Measurements from ENCODE around the gene ISYNA1. TPM values are rescaled to one million over a fixed set of nuclear protein-coding genes. Genes with fewer than 3 reads are reported as not detected.

Gene ISYNA1
- total and polyA plus RNA-seq, 12 donors, result 3.2 to 313 (median 78.7) TPM

GRCh38 chr19:18427080-18427742 lies 10.7 kb downstream of the ISYNA1 start:
- TF ChIP-seq CTCF (IDR thresholded peaks at IDR 0.05) (no peak), POLR2A (IDR thresholded peaks at IDR 0.05) (no peak)
- intact Hi-C loops (cut with DNase I), result no loop called here
- DNase-seq, result peak in 2 of 7 donors; percentile 32 to 40
- Histone ChIP-seq H3K4me3 (no peak overlapping the region), H3K27me3 (no peaks in the 10 kb centered on the region), H3K36me3 (replicated peaks in 1 of 2) (no peaks in the 10 kb centered on the region), H3K4me1 (replicated peaks in 1 of 2) (peaks cover 20 to 39% of the 10 kb centered on the region in 2 donors), H3K9me3 (replicated peaks in 1 of 3) (no peaks in the 10 kb centered on the region), H3K27ac (peak overlapping the region in 2 of 5 donors; percentile 38 to 53)
- WGBS, 4 donors, result 71 to 93% (median 75%) methylated on average over 9 to 16 of the region's 16 CpGs

GRCh38 chr19:18426416-18426767 lies 11.5 kb downstream of the ISYNA1 start:
- Histone ChIP-seq H3K27me3 (no peaks in the 10 kb centered on the region), H3K4me3 (no peak overlapping the region), H3K27ac (peak overlapping the region in 2 of 5 donors; percentile 53 to 63), H3K4me1 (replicated peaks in 1 of 2) (peaks cover 20 to 39% of the 10 kb centered on the region in 2 donors), H3K9me3 (replicated peaks in 1 of 3) (no peaks in the 10 kb centered on the region), H3K36me3 (replicated peaks in 1 of 2) (no peaks in the 10 kb centered on the region)
- intact Hi-C loops (cut with DNase I), result no loop called here
- no peak for TF ChIP-seq CTCF (IDR thresholded peaks at IDR 0.05)
- TF ChIP-seq POLR2A (IDR thresholded peaks at IDR 0.05), result no peak
- WGBS, 4 donors, result 74 to 83% (median 81%) methylated on average over 2 to 8 of the region's 8 CpGs; no CpG with 5 or more reads in 1 of the 4 donors
- DNase-seq, result peak in 2 of 7 donors; percentile 30 to 31

GRCh38 chr19:18425515-18426415 lies 12.2 kb downstream of the ISYNA1 start:
- TF ChIP-seq POLR2A (IDR thresholded peaks at IDR 0.05), result no peak
- peak in 3 of 6 experiments; percentile 7 to 21 (median 15) for TF ChIP-seq CTCF (IDR thresholded peaks at IDR 0.05)
- no peaks in the 10 kb centered on the region for H3K27me3 ChIP-seq
- no peaks in the 10 kb centered on the region for H3K36me3 ChIP-seq (replicated peaks in 1 of 2)
- H3K4me1 ChIP-seq (replicated peaks in 1 of 2), result peaks cover 20 to 42% of the 10 kb centered on the region in 2 donors
- no peak overlapping the region for H3K4me3 ChIP-seq
- no peaks in the 10 kb centered on the region for H3K9me3 ChIP-seq (replicated peaks in 1 of 3)
- H3K27ac ChIP-seq, result peak overlapping the region in 2 of 5 donors; percentile 53 to 63
- intact Hi-C loops (cut with DNase I), result no loop called here
- DNase-seq, result peak; percentile 40 to 79 (median 68)
- whole genome bisulfite sequencing, 4 donors, result 48 to 73% (median 52%) methylated on average over 12 to 18 of the region's 18 CpGs

GRCh38 chr19:18424890-18425514 lies 12.9 kb downstream of the ISYNA1 start:
- peak in 1 of 7 donors; percentile 23 for DNase-seq
- intact Hi-C loops (cut with DNase I), result no loop called here
- WGBS, 4 donors, result 82 to 89% (median 83%) methylated on average over 11 to 17 of the region's 17 CpGs
- no peak for TF ChIP-seq POLR2A (IDR thresholded peaks at IDR 0.05)
- no peak for TF ChIP-seq CTCF (IDR thresholded peaks at IDR 0.05)
- Histone ChIP-seq H3K27ac (peak overlapping the region in 2 of 5 donors; percentile 53 to 63), H3K36me3 (replicated peaks in 1 of 2) (no peaks in the 10 kb centered on the region), H3K4me3 (no peak overlapping the region), H3K4me1 (replicated peaks in 1 of 2) (peaks cover 22 to 50% of the 10 kb centered on the region in 2 donors), H3K9me3 (replicated peaks in 1 of 3) (no peaks in the 10 kb centered on the region), H3K27me3 (no peaks in the 10 kb centered on the region)

All from adrenal gland (tissue), 12 donors.